Caco-2 (cell line): ENCODE results near the gene ADARB2. TPM values are rescaled to one million over a fixed set of nuclear protein-coding genes. Genes with fewer than 3 reads are reported as not detected.

Source experiments
- BruUV-seq: library from RNA; stranded (reverse); fragments of 400-500 nt; replicated peaks from 2 replicates; lab custom pipeline; 2021; lab: Mats Ljungman, UMichigan
- CTCF ChIA-PET: fragments of 300-600 bp; sonication (Branson Sonifier 250); formaldehyde crosslinking; loops from one replicate; lab custom pipeline; 2022; ENCODE audit warnings: antibody characterized with exemption; lab: Charles Lee
- POLR2A ChIA-PET: fragments of 300-600 bp; sonication (Branson Sonifier 250); formaldehyde crosslinking; loops from one replicate; lab custom pipeline; 2022; ENCODE audit warnings: antibody characterized with exemption; lab: Charles Lee
- DNase-seq, 2 experiments: peaks; one replicate each; pipeline versions ENCODE4 v3.0.0 to v3.0.0-alpha.2; 2020 to 2022
- H3K27me3 ChIP-seq: replicated peaks from 2 replicates; pipeline ENCODE4 v1.6.0; 2011; ENCODE audit warnings: low read length; ENCODE audit not compliant: control insufficient read depth, insufficient read depth
- H3K36me3 ChIP-seq: 2 replicates; pipeline ENCODE4 v1.5.1; 2011; ENCODE audit warnings: low read length; ENCODE audit not compliant: control insufficient read depth, insufficient read depth
- H3K4me1 ChIP-seq: fragments of 250-450 bp; sonication (Bioruptor Pico); 2 replicates; pipeline ENCODE4 v1.5.1; 2020; ENCODE audit warnings: mild to moderate bottlenecking
- H3K4me3 ChIP-seq: 2 replicates; pipeline ENCODE4 v1.5.1; 2011; ENCODE audit warnings: low read depth, mild to moderate bottlenecking, control low read depth, low read length
- H3K9me3 ChIP-seq: fragments of 250-450 bp; sonication (Bioruptor Pico); 2 replicates; pipeline ENCODE4 v1.5.1; 2020; ENCODE audit warnings: mild to moderate bottlenecking, moderate library complexity
- H3K27ac Mint-ChIP-seq: one replicate; pipeline ENCODE4 v1.8.0; 2022; ENCODE audit warnings: mixed read lengths; ENCODE audit not compliant: unreplicated experiment
- H3K27me3 Mint-ChIP-seq: one replicate; pipeline ENCODE4 v1.8.0; 2022; ENCODE audit warnings: mixed read lengths; ENCODE audit not compliant: insufficient read depth, unreplicated experiment
- H3K36me3 Mint-ChIP-seq: one replicate; pipeline ENCODE4 v1.8.0; 2022; ENCODE audit warnings: mild to moderate bottlenecking, mixed read lengths; ENCODE audit not compliant: insufficient read depth, unreplicated experiment
- H3K4me1 Mint-ChIP-seq: one replicate; pipeline ENCODE4 v1.8.0; 2022; ENCODE audit warnings: low read depth, mixed read lengths; ENCODE audit not compliant: unreplicated experiment
- H3K4me3 Mint-ChIP-seq: one replicate; pipeline ENCODE4 v1.8.0; 2022; ENCODE audit warnings: mild to moderate bottlenecking, moderate library complexity, mixed read lengths; ENCODE audit not compliant: unreplicated experiment
- H3K9me3 Mint-ChIP-seq: one replicate; pipeline ENCODE4 v1.8.0; 2022; ENCODE audit warnings: mixed read lengths; ENCODE audit not compliant: unreplicated experiment
- intact Hi-C: fragments of 100-400 bp; cut with micrococcal nuclease; formaldehyde crosslinking; loops from one replicate; pipeline ENCODE4 v1.10.0; 2022; ENCODE audit not compliant: unreplicated experiment
- total RNA-seq: library from RNA; stranded (reverse); gene quantifications from 2 replicates; pipeline ENCODE4 v1.2.3, GENCODE V29; 2022
- TF ChIP-seq, protein P1 (sequence below), 2 experiments: fragments of 200-600 bp in 1 of 2; IDR thresholded peaks; 1 replicate in 1 of 2; 2 replicates in 1 of 2; pipeline versions ENCODE4 v1.5.1 to v1.8.0; 2011 to 2022; ENCODE audit warnings: antibody characterized with exemption in 1 of 2, control low read depth in 1 of 2, inconsistent platforms in 1 of 2, low read depth in 1 of 2, low read length in 1 of 2, mild to moderate bottlenecking in 1 of 2, moderate library complexity in 1 of 2; ENCODE audit not compliant: insufficient read depth in 1 of 2, severe bottlenecking in 1 of 2, unreplicated experiment in 1 of 2

ADARB2 gene
- total RNA-seq, 1 experiment from 2014 or later: 0.27 TPM

DNA sequence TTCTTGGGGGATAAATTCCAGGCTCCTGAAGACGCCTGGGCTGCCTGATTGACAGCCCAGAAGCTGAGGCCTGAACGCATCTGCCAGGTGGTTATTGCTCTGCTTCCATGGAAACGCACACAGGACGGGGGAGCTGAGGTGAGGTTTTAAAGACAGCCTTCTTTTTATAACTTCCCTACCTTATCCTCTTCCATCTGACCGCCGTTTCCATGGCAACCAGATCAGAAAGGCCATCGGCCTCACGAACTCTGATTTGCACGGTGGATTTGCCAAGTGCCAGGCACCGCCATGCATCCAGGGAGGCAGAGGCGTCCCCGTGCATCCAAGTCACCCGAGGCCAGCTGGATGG, 260.9 kb downstream of the ADARB2 start:
- H3K36me3 Mint-ChIP-seq: no peaks in the 10 kb centered on the region
- CTCF ChIA-PET: no interaction called here
- intact Hi-C loops: no loop called here
- no peak overlapping the region for H3K4me3 Mint-ChIP-seq
- no peak overlapping the region for H3K27ac Mint-ChIP-seq
- H3K27me3 Mint-ChIP-seq: peaks cover 56% of the 10 kb centered on the region
- TF ChIP-seq, protein P1, sequence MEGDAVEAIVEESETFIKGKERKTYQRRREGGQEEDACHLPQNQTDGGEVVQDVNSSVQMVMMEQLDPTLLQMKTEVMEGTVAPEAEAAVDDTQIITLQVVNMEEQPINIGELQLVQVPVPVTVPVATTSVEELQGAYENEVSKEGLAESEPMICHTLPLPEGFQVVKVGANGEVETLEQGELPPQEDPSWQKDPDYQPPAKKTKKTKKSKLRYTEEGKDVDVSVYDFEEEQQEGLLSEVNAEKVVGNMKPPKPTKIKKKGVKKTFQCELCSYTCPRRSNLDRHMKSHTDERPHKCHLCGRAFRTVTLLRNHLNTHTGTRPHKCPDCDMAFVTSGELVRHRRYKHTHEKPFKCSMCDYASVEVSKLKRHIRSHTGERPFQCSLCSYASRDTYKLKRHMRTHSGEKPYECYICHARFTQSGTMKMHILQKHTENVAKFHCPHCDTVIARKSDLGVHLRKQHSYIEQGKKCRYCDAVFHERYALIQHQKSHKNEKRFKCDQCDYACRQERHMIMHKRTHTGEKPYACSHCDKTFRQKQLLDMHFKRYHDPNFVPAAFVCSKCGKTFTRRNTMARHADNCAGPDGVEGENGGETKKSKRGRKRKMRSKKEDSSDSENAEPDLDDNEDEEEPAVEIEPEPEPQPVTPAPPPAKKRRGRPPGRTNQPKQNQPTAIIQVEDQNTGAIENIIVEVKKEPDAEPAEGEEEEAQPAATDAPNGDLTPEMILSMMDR (IDR thresholded peaks at IDR 0.05; ENCODE audit: insufficient read depth in 1 of 2, low read depth in 1 of 2, low read length in 1 of 2, severe bottlenecking in 1 of 2, unreplicated experiment in 1 of 2): no peak
- peaks cover 10% of the 10 kb centered on the region for H3K9me3 Mint-ChIP-seq
- no peaks in the 10 kb centered on the region for H3K36me3 ChIP-seq
- H3K27me3 ChIP-seq: no peaks in the 10 kb centered on the region
- no peaks in the 10 kb centered on the region for H3K4me1 Mint-ChIP-seq
- no peak overlapping the region for H3K4me3 ChIP-seq
- H3K9me3 ChIP-seq: peaks cover 4% of the 10 kb centered on the region; the same call in 1 of the 2 replicates
- POLR2A ChIA-PET: no interaction called here
- BruUV-seq: no TSS peak
- no peak for DNase-seq
- no peaks in the 10 kb centered on the region for H3K4me1 ChIP-seq

DNA sequence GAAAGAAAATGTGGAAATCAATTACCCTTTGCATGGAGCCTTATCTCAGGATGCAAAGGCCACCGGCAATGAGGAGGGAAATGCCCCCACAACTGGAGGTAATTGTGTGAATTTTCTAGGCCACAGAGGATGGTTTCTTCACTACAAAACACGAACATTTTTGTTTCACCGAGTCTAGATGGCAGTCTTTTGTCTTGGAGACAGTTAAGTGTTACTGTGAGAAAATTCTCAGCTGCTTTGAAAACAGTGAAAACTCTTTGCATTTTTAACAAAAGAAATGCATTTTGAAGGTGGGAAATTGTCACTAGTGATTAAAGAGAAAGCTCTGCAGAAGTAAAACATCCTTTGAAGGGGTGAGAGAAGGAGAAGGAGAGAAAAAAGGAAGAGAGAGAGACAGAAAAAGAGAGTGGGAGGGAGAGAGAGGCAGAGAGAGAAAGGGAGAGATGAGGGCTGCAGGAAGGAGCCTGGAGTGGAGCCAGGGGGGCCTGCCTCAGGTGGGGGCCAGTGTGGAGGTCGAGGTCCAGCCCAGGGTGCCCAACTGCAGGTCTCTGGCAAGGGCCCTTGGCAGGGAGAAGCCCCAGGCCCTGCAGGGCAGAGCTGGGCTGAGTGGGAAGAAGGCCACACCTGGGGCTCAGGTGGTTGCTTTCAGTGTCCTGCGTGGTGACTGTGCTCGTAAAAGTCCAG, 261.4 kb downstream of the ADARB2 start:
- Histone ChIP-seq H3K27me3 (no peaks in the 10 kb centered on the region), H3K4me1 (no peaks in the 10 kb centered on the region), H3K9me3 (peaks cover 4% of the 10 kb centered on the region; the same call in 1 of the 2 replicates), H3K4me3 (no peak overlapping the region), H3K36me3 (no peaks in the 10 kb centered on the region)
- ChIA-PET CTCF (no interaction called here), POLR2A (no interaction called here)
- H3K36me3 Mint-ChIP-seq: no peaks in the 10 kb centered on the region
- H3K27ac Mint-ChIP-seq: no peak overlapping the region
- no TSS peak for BruUV-seq
- no peaks in the 10 kb centered on the region for H3K4me1 Mint-ChIP-seq
- TF ChIP-seq, protein P1 (IDR thresholded peaks at IDR 0.05; ENCODE audit: insufficient read depth in 1 of 2, low read depth in 1 of 2, low read length in 1 of 2, severe bottlenecking in 1 of 2, unreplicated experiment in 1 of 2): no peak
- H3K27me3 Mint-ChIP-seq: peaks cover 52% of the 10 kb centered on the region
- intact Hi-C loops: no loop called here
- H3K9me3 Mint-ChIP-seq: peaks cover 10% of the 10 kb centered on the region
- no peak overlapping the region for H3K4me3 Mint-ChIP-seq
- DNase-seq: no peak

DNA sequence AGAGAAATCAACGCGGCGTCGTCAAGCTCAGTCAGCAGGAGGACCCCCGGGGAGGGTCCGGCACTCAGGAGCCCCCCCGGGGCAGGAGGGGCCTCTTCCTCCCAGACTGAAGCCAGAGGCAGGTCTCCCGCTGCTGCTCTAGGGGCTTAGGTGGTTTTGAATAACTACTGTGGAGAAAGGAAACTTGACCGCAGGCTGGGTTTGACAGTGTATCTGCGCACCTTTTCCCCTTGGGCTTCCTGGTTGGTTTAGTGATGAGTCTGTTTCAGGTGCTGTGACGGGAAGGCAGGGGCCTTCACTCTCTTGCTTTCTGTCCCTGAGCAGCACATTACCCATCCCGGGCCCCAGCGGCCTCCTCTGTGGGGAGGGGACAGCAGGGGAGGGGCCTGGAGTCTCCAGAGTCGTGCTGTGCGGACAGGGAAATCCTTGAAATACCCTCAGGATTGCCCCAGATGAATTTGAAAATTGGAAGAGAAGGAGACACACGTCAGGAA, 262.2 kb downstream of the ADARB2 start:
- no peak overlapping the region for H3K4me3 ChIP-seq
- H3K9me3 Mint-ChIP-seq: peaks cover 10% of the 10 kb centered on the region
- DNase-seq: no peak
- intact Hi-C loops: no loop called here
- TF ChIP-seq, protein P1 (IDR thresholded peaks at IDR 0.05; ENCODE audit: insufficient read depth in 1 of 2, low read depth in 1 of 2, low read length in 1 of 2, severe bottlenecking in 1 of 2, unreplicated experiment in 1 of 2): no peak
- H3K27me3 Mint-ChIP-seq: peaks cover 51% of the 10 kb centered on the region
- no TSS peak for BruUV-seq
- ChIA-PET POLR2A (no interaction called here), CTCF (no interaction called here)
- H3K27ac Mint-ChIP-seq: no peak overlapping the region
- H3K27me3 ChIP-seq: no peaks in the 10 kb centered on the region
- H3K4me1 Mint-ChIP-seq: no peaks in the 10 kb centered on the region
- peaks cover 4% of the 10 kb centered on the region; the same call in 1 of the 2 replicates for H3K9me3 ChIP-seq
- H3K4me1 ChIP-seq: no peaks in the 10 kb centered on the region
- H3K4me3 Mint-ChIP-seq: no peak overlapping the region
- H3K36me3 Mint-ChIP-seq: no peaks in the 10 kb centered on the region
- H3K36me3 ChIP-seq: no peaks in the 10 kb centered on the region
